SK-N-SH treated with all-trans-retinoic acid at 6 μM for 48 hours (cell line): Measurements from ENCODE around the gene CDK18.

Experiments
- ATAC-seq: fragments of 200-7000 bp; cut with Tn5 transposase; 3 replicates; pipeline ENCODE4 v1.9.1; 2020; ENCODE audit warnings: mild to moderate bottlenecking, moderate library complexity
- BACH2 ChIP-seq: fragments of 250-450 bp; sonication (Bioruptor Pico); IDR thresholded peaks from 2 replicates; pipeline ENCODE4 v1.9.0; 2021; ENCODE audit warnings: mild to moderate bottlenecking, borderline replicate concordance
- CSDC2 ChIP-seq: fragments of 250-450 bp; sonication (Bioruptor Pico); IDR thresholded peaks from 2 replicates; pipeline ENCODE4 v1.5.0; 2020; ENCODE audit warnings: mild to moderate bottlenecking, moderate library complexity
- ESRRG ChIP-seq: fragments of 250-450 bp; sonication (Bioruptor Pico); IDR thresholded peaks from 2 replicates; pipeline ENCODE4 v1.6.1; 2021; ENCODE audit warnings: mild to moderate bottlenecking
- GLIS3 ChIP-seq: fragments of 250-450 bp; sonication (Bioruptor Pico); IDR thresholded peaks from 2 replicates; pipeline ENCODE4 v1.5.0; 2020; ENCODE audit warnings: mild to moderate bottlenecking, moderate library complexity
- ISL1 ChIP-seq: fragments of 250-450 bp; sonication (Bioruptor Pico); IDR thresholded peaks from 2 replicates; pipeline ENCODE4 v2.1.2; 2022; ENCODE audit warnings: mild to moderate bottlenecking, moderate library complexity
- OSR1 ChIP-seq: fragments of 250-450 bp; sonication (Bioruptor Pico); IDR thresholded peaks from 2 replicates; pipeline ENCODE4 v1.8.0; 2022; ENCODE audit warnings: moderate library complexity, mild to moderate bottlenecking, inconsistent platforms
- PPARA ChIP-seq: fragments of 250-450 bp; sonication (Bioruptor Pico); IDR thresholded peaks from 2 replicates; pipeline ENCODE4 v1.5.0; 2020; ENCODE audit warnings: mild to moderate bottlenecking, borderline replicate concordance
- RARB ChIP-seq: fragments of 250-450 bp; sonication (Bioruptor Pico); IDR thresholded peaks from 2 replicates; pipeline ENCODE4 v1.8.0; 2021; ENCODE audit warnings: mild to moderate bottlenecking, moderate library complexity
- SNAI2 ChIP-seq: fragments of 250-450 bp; sonication (Bioruptor Pico); IDR thresholded peaks from 2 replicates; pipeline ENCODE4 v1.5.0; 2020; ENCODE audit warnings: mild to moderate bottlenecking, moderate library complexity
- TCF4 ChIP-seq: fragments of 250-450 bp; sonication (Bioruptor Pico); IDR thresholded peaks from 2 replicates; pipeline ENCODE4 v1.8.0; 2021; ENCODE audit warnings: mild to moderate bottlenecking, moderate library complexity, borderline replicate concordance
- TOX ChIP-seq: fragments of 250-450 bp; sonication (Bioruptor Pico); IDR thresholded peaks from 2 replicates; pipeline ENCODE4 v1.8.0; 2021; ENCODE audit warnings: mild to moderate bottlenecking, moderate library complexity, borderline replicate concordance
- ZC3H10 ChIP-seq: fragments of 250-450 bp; sonication (Bioruptor Pico); IDR thresholded peaks from 2 replicates; pipeline ENCODE4 v1.5.1; 2021; ENCODE audit warnings: mild to moderate bottlenecking, moderate library complexity
- ZFP3 ChIP-seq: fragments of 250-450 bp; sonication (Bioruptor Pico); IDR thresholded peaks from 2 replicates; pipeline ENCODE4 v1.5.0; 2020; ENCODE audit warnings: mild to moderate bottlenecking, moderate library complexity
- ZFP30 ChIP-seq: fragments of 450-650 bp; formaldehyde crosslinking; IDR thresholded peaks from 2 replicates; pipeline ENCODE4 v1.5.0; 2022; ENCODE audit warnings: mild to moderate bottlenecking, moderate library complexity
- ZNF565 ChIP-seq: fragments of 450-650 bp; formaldehyde crosslinking; conservative IDR thresholded peaks from 2 replicates; pipeline ENCODE4 v1.5.0; 2020; ENCODE audit warnings: low read depth, mild to moderate bottlenecking, moderate library complexity
- ZNF70 ChIP-seq: fragments of 450-650 bp; formaldehyde crosslinking; IDR thresholded peaks from 2 replicates; pipeline ENCODE4 v1.5.0; 2020; ENCODE audit warnings: mild to moderate bottlenecking, moderate library complexity
- TF ChIP-seq, protein P1 (sequence below): fragments of 250-450 bp; sonication (Bioruptor Pico); IDR thresholded peaks from 2 replicates; pipeline ENCODE4 v1.5.1; 2021; ENCODE audit warnings: mild to moderate bottlenecking, moderate library complexity
- TF ChIP-seq, protein P2 (sequence below): fragments of 250-450 bp; sonication (Bioruptor Pico); IDR thresholded peaks from 2 replicates; pipeline ENCODE4 v1.5.1; 2020; ENCODE audit warnings: low read depth, mild to moderate bottlenecking, moderate library complexity
- TF ChIP-seq, protein P3 (sequence below): fragments of 250-450 bp; sonication (Bioruptor Pico); IDR thresholded peaks from 2 replicates; pipeline ENCODE4 v1.8.0; 2021; ENCODE audit warnings: low read depth, mild to moderate bottlenecking, moderate library complexity, borderline replicate concordance
- TF ChIP-seq, protein P4 (sequence below): fragments of 250-450 bp; sonication (Bioruptor Pico); IDR thresholded peaks from 2 replicates; pipeline ENCODE4 v1.8.0; 2020; ENCODE audit warnings: mild to moderate bottlenecking, moderate library complexity, borderline replicate concordance
- TF ChIP-seq, protein P5 (sequence below): fragments of 250-450 bp; sonication (Bioruptor Pico); IDR thresholded peaks from 2 replicates; pipeline ENCODE4 v1.5.0; 2020; ENCODE audit warnings: mild to moderate bottlenecking, moderate library complexity

Gene CDK18

DNA sequence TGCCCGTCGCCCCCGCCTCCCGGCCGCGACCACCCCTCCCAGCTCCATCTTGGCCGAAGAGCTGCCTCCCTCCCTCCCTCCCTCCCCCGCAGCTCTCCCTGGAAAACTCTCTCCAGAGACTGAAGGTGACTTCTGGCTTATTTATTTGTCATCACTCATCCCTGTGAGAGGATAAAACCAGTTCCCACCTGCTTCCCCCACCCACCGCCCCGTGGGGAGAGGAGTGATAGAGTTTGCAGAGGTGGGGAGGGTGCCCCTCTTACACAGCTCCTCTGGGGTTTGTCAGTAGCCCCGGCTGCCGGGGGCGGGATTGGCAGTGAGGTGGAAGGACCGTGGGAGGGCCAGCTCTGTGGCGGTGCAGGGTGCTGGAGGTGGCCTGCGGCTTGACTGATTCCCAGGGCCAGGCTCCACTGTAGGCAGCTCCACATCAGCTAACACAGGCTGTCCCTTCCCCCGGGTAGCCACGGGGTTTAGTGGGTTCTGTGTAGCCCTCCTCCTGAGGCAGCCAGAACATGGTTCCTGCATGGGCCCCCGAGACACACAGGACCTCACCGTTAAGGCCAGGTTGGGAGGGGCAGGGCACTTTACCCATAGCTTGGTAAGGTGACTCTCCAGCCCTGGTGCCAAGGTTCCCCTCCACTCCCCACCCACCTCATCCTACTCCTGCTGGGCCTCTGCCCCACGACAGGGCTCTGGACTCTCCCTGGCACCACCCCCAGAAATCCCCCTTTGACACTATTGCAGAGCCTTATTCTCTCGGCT is 65.1 kb downstream of the CDK18 start:
- TF ChIP-seq ZFP3 (no peak), SNAI2 (CRISPR knock-in tag) (no peak), ZFP30 (CRISPR knock-in tag) (no peak), ZNF70 (CRISPR knock-in tag) (no peak), TOX (CRISPR knock-in tag) (no peak), PPARA (CRISPR knock-in tag) (no peak), ESRRG (CRISPR knock-in tag) (no peak), GLIS3 (CRISPR knock-in tag) (no peak), ISL1 (CRISPR knock-in tag) (no peak), ZNF565 (CRISPR knock-in tag) (no peak), BACH2 (CRISPR knock-in tag) (no peak), RARB (CRISPR knock-in tag) (no peak), OSR1 (no peak), TCF4 (CRISPR knock-in tag) (no peak)
- TF ChIP-seq, protein P1, sequence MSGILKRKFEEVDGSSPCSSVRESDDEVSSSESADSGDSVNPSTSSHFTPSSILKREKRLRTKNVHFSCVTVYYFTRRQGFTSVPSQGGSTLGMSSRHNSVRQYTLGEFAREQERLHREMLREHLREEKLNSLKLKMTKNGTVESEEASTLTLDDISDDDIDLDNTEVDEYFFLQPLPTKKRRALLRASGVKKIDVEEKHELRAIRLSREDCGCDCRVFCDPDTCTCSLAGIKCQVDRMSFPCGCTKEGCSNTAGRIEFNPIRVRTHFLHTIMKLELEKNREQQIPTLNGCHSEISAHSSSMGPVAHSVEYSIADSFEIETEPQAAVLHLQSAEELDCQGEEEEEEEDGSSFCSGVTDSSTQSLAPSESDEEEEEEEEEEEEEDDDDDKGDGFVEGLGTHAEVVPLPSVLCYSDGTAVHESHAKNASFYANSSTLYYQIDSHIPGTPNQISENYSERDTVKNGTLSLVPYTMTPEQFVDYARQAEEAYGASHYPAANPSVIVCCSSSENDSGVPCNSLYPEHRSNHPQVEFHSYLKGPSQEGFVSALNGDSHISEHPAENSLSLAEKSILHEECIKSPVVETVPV (CRISPR knock-in tag) = no peak
- TF ChIP-seq, protein P2, sequence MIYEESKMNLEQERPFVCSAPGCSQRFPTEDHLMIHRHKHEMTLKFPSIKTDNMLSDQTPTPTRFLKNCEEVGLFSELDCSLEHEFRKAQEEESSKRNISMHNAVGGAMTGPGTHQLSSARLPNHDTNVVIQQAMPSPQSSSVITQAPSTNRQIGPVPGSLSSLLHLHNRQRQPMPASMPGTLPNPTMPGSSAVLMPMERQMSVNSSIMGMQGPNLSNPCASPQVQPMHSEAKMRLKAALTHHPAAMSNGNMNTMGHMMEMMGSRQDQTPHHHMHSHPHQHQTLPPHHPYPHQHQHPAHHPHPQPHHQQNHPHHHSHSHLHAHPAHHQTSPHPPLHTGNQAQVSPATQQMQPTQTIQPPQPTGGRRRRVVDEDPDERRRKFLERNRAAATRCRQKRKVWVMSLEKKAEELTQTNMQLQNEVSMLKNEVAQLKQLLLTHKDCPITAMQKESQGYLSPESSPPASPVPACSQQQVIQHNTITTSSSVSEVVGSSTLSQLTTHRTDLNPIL (CRISPR knock-in tag) = no peak
- TF ChIP-seq, protein P3, sequence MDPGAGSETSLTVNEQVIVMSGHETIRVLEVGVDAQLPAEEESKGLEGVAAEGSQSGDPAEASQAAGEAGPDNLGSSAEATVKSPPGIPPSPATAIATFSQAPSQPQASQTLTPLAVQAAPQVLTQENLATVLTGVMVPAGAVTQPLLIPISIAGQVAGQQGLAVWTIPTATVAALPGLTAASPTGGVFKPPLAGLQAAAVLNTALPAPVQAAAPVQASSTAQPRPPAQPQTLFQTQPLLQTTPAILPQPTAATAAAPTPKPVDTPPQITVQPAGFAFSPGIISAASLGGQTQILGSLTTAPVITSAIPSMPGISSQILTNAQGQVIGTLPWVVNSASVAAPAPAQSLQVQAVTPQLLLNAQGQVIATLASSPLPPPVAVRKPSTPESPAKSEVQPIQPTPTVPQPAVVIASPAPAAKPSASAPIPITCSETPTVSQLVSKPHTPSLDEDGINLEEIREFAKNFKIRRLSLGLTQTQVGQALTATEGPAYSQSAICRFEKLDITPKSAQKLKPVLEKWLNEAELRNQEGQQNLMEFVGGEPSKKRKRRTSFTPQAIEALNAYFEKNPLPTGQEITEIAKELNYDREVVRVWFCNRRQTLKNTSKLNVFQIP (CRISPR knock-in tag) = no peak
- TF ChIP-seq, protein P4, sequence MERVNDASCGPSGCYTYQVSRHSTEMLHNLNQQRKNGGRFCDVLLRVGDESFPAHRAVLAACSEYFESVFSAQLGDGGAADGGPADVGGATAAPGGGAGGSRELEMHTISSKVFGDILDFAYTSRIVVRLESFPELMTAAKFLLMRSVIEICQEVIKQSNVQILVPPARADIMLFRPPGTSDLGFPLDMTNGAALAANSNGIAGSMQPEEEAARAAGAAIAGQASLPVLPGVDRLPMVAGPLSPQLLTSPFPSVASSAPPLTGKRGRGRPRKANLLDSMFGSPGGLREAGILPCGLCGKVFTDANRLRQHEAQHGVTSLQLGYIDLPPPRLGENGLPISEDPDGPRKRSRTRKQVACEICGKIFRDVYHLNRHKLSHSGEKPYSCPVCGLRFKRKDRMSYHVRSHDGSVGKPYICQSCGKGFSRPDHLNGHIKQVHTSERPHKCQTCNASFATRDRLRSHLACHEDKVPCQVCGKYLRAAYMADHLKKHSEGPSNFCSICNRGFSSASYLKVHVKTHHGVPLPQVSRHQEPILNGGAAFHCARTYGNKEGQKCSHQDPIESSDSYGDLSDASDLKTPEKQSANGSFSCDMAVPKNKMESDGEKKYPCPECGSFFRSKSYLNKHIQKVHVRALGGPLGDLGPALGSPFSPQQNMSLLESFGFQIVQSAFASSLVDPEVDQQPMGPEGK = no peak
- TF ChIP-seq, protein P5, sequence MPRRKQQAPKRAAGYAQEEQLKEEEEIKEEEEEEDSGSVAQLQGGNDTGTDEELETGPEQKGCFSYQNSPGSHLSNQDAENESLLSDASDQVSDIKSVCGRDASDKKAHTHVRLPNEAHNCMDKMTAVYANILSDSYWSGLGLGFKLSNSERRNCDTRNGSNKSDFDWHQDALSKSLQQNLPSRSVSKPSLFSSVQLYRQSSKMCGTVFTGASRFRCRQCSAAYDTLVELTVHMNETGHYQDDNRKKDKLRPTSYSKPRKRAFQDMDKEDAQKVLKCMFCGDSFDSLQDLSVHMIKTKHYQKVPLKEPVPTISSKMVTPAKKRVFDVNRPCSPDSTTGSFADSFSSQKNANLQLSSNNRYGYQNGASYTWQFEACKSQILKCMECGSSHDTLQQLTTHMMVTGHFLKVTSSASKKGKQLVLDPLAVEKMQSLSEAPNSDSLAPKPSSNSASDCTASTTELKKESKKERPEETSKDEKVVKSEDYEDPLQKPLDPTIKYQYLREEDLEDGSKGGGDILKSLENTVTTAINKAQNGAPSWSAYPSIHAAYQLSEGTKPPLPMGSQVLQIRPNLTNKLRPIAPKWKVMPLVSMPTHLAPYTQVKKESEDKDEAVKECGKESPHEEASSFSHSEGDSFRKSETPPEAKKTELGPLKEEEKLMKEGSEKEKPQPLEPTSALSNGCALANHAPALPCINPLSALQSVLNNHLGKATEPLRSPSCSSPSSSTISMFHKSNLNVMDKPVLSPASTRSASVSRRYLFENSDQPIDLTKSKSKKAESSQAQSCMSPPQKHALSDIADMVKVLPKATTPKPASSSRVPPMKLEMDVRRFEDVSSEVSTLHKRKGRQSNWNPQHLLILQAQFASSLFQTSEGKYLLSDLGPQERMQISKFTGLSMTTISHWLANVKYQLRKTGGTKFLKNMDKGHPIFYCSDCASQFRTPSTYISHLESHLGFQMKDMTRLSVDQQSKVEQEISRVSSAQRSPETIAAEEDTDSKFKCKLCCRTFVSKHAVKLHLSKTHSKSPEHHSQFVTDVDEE = no peak
- ATAC-seq = no peak

DNA sequence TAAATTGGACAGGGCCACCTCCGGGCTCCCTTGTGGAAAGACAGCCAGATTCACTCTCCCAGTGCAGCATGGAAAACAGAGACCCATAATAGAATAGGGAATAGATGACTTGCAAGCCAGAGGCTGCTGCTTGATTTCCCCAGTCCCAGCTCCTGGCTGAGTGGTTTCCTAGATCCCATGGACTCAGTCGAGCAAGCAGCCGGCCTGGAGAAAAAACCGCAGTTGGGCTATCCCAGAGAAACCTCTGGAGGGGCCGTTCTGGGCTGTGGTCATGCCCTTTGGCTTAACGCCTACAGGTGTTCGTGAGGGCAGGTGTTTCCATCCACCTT is 65.7 kb downstream of the CDK18 start:
- no peak for ATAC-seq
- TF ChIP-seq BACH2 (CRISPR knock-in tag) (no peak), ZFP3 (no peak), ZC3H10 (CRISPR knock-in tag) (no peak), CSDC2 (CRISPR knock-in tag) (no peak), GLIS3 (CRISPR knock-in tag) (no peak), ZNF70 (CRISPR knock-in tag) (no peak), PPARA (CRISPR knock-in tag) (no peak), ISL1 (CRISPR knock-in tag) (no peak), SNAI2 (CRISPR knock-in tag) (no peak)
- TF ChIP-seq, protein P3 (CRISPR knock-in tag) = no peak
- TF ChIP-seq, protein P5 = no peak
- TF ChIP-seq, protein P1 (CRISPR knock-in tag) = no peak
- TF ChIP-seq, protein P2 (CRISPR knock-in tag) = no peak
